Measurements from ENCODE around the gene SLC9C1.

DNA sequence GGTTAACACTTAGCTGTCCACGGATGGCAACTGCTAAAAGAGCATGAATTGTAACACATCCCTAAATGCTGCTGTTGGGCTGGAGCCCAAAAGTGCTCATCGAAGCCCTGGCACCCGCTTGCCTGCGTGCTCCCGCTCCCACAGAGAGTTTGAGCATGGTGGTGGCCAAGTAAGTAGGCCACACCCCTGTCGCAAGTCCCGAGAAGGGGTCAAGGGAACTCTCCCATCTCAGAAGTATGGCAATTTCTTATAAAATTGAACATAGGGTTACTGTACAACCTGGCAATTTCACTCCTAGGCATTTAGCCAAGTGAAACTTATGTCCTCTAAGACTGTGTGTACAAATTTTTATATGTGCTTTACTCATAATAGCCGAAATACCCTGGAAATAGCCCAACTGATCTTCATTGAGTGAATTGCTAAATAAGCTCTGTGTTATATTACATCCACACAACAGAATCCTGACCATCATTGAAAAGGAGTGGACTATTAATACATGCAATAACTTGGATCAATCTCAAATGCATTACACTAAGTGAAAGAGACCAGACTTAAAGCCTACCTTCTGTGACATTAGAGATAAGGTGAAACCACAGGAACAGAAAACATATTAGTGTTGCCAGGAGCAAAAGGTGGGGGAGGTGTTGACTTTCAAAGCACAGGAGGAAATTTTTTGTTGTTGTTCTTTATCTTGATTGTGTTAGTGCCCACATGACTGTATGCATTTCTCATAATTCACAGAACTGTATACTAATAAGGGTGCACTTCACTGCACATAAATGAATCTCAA lies 159.5 kb downstream of the SLC9C1 start:
- TF ChIP-seq, protein P1, sequence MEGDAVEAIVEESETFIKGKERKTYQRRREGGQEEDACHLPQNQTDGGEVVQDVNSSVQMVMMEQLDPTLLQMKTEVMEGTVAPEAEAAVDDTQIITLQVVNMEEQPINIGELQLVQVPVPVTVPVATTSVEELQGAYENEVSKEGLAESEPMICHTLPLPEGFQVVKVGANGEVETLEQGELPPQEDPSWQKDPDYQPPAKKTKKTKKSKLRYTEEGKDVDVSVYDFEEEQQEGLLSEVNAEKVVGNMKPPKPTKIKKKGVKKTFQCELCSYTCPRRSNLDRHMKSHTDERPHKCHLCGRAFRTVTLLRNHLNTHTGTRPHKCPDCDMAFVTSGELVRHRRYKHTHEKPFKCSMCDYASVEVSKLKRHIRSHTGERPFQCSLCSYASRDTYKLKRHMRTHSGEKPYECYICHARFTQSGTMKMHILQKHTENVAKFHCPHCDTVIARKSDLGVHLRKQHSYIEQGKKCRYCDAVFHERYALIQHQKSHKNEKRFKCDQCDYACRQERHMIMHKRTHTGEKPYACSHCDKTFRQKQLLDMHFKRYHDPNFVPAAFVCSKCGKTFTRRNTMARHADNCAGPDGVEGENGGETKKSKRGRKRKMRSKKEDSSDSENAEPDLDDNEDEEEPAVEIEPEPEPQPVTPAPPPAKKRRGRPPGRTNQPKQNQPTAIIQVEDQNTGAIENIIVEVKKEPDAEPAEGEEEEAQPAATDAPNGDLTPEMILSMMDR (IDR thresholded peaks at IDR 0.05; ENCODE audit: low read depth, low read length, poor library complexity, severe bottlenecking): no peak
- TF ChIP-seq EZH2phosphoT487 (IDR thresholded peaks at IDR 0.05; ENCODE audit: borderline replicate concordance, low read length): no peak

Measured in DOHH2 (cell line).